Dermis blood vessel endothelial cell (primary cell): ENCODE data around the gene ALAD. TPM values are rescaled to one million over a fixed set of nuclear protein-coding genes. Genes with fewer than 3 reads are reported as not detected.
"Not testable (repeated sequence)": the region's sequence is repeated elsewhere in the genome, so short reads cannot be mapped to it uniquely, and the experiment has no call there.

Source experiments
- DNase-seq: peaks from one replicate; pipeline ENCODE4 v3.0.0; 2010
- total RNA-seq: library from RNA; depleted of rRNA; stranded (reverse); fragments of >200 nt; gene quantifications from 2 replicates; pipeline ENCODE4 v1.2.3, GENCODE V29; 2014

ALAD gene
- 15.0 and 22.4 TPM in 2 replicates for total RNA-seq

- peak; percentile 99 for DNase-seq
Observed at GRCh38 chr9:113401027-113401792, at the start of gene ALAD. TSS of gene ALAD (minus strand) at chr9:113401284. CDS start at chr9:113393559, 7,725 bp downstream.

GRCh38 chr9:113449376-113449775 is 48.3 kb upstream of the ALAD start:
- DNase-seq = no peak

- DNase-seq = peak; percentile 83
Observed at GRCh38 chr9:113446323-113446740, 45.2 kb upstream of the ALAD start.

- DNase-seq = no peak
Observed at GRCh38 chr9:113444736-113445135, 43.7 kb upstream of the ALAD start.

DNA sequence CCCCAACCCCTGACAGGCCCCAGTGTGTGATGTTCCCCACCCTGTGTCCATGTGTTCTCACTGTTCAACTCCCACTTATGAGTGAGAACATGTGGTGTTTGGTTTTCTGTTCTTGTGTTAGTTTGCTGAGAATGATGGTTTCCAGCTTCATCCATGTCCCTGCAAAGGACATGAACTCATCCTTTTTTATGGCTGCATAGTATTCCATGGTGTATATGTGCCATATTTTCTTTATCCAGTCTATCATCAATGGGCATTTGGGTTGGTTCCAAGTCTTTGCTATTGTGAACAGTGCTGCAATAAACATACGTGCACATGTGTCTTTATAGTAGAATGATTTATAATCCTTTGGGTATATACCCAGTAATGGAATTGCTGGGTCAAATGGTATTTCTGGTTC is 36.6 kb upstream of the ALAD start:
- DNase-seq = not testable (repeated sequence)

GRCh38 chr9:113436728-113437515 is 35.8 kb upstream of the ALAD start:
- DNase-seq = no peak

GRCh38 chr9:113431191-113431590 is 30.1 kb upstream of the ALAD start:
- DNase-seq = peak; percentile 84

- no peak for DNase-seq
Observed at GRCh38 chr9:113428062-113428615, 27.1 kb upstream of the ALAD start.

DNA sequence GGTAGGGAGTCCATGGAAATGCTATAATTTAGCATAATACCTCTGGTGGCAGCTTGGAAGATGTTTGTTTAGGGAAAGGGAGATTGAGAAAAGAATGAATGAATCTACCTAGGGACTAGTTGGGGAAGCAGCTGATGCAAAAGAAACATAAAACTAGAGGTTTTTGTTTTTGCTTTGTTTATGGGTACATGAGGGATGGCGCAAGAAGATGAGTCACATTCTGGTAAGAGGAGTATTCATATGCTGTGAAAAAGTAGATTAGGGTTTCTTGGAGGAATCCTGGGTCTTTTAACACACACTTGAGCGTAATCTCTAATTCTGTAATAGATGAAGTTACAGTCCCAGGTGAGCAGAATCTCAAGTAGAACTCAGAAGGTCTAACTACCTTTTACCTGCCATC is 26.5 kb upstream of the ALAD start:
- DNase-seq = no peak

DNA sequence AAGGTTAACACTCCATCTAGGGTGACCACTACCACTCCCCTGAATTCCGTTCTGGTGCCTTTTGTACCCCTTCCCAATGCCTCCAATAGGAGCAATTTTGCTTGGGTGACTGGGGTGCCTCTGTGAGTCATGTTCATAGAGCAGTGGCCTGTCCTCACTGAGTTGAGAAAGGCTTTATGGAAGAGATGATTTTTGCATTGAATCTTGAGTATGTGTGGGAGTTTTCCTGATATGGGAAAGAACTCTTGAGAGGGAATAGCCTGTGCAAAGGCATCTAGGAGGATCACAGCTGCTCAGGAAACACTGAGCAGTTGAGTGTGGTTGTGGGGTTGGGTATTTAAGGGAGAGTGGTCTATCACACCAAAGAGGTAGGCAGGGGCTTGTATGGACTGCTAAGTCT is 25.6 kb upstream of the ALAD start:
- no peak for DNase-seq

GRCh38 chr9:113425072-113425471 is 24.0 kb upstream of the ALAD start:
- peak; percentile 32 for DNase-seq

DNA sequence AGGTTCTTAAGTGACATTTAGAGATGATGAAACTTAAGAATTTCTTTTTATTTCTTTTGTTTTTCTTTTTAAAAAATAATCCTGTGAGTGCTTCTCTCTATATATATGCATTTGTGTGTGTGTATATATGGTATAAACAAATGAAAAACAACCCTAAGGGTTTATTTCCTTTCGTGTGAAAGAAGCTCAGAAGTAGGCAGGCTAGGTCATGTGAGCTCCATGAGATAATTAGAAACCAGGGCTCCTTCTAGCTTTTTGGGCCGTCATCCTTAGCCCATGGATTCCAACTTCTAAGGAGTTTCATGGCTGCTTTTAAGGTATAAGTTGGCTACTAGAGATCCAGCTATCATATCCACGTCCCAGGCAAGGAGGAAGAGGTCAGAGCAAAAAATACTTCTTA is 20.6 kb upstream of the ALAD start:
- DNase-seq = no peak

- no peak for DNase-seq
Observed at GRCh38 chr9:113417370-113417769, 16.3 kb upstream of the ALAD start.

DNA sequence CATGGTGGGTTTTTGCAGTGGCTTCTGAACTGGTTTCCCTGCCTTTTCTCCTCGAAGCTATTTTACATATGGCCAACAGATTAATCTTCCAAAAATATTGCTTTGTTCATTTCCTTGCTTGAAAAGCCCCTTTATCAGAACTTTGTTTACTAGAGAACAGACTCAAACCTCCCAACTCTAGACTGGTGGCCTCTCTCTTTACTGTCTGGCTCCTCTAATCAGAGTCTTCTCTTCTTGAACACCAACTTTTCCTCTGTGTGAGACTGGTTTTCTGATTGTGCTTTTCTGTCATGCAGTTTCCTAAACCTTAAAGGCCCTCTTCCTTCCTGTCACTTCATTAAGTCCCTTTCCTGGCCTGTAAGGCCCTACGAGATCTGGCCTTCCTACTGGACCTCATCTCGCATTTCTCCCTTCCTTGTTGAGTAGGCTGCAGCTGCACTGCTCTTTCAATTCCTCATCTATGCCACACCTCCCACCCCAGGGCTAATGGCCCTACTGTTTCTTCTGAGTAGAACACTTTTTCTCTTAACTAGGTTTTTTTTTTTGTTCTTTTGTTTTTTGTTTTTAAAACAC is 15.2 kb upstream of the ALAD start:
- peak; percentile 24 for DNase-seq

- peak; percentile 98 for DNase-seq
Observed at GRCh38 chr9:113410207-113410864, 9.3 kb upstream of the ALAD start, which contains the start of the genes C9orf43 and POLE3. TSS of gene C9orf43 (plus strand) at chr9:113410747. CDS start at chr9:113413494, 2,747 bp downstream. TSS of gene POLE3 (minus strand) at chr9:113410675. CDS start at chr9:113410293, 382 bp downstream.

DNA sequence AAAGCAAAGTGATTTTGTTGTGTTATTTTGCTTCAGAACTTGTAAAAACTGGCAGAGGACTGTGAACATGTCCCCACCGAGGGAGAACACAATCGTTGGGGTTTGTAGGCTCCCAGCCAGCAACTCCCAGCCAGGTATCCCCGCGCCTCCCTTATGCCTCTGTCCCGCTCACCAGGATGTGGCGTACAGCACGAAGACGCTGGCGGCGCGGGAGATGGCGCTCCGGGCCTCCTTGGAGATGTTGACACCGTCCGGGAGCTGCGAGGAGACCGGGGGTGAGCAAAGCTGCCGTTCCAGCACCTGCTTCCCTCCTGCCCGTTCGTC is 8.8 kb upstream of the ALAD start:
- no peak for DNase-seq

DNA sequence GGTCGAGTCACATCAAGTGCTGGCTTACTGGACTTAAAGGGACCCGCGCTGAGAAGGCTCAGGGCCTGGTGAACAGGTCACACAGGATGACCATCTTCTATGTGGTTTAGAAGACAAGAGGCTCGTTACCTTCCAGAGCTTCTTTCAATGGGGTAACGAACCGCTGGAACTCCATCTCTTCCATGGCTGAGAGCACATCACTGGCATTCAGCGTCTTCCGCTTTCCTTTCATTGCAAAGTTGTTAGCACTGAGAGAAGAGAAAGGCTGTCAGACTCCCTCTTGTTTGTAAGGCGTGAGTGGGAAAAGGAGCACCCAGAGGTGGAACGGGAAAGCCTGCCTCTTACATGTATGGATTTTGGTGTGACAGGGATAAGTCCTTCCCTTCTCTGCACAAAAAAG is 8.4 kb upstream of the ALAD start:
- peak; percentile 13 for DNase-seq

DNA sequence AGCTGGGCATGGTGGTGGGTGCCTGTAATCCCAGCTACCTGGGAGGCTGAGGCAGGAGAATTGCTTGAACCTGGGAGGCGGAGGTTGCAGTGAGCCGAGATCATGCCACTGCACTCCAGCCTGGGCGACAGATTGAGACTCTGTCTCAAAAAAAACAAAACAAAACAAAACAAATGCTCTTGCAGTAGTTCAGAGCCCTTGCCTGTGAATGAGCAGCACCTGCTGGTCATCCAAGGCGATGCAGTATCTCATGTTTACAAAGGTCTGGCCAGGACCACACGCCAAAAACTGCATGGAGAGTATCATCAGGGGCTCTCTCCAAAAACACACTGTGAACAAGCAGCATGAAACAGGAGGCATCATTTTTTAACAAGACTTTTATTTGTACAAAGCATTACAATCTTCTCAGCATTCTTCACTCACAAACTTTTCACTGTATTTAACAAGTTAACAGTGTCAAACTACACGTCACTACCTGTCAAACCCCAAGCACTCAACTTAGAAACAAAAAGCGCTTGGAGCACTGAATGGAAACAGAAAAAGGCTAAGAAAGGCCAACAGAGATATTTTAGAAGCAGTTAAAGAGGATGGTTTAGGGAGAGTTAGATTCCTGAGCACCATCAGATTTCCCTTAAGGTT is 5.9 kb upstream of the ALAD start:
- peak; percentile 87 for DNase-seq

DNA sequence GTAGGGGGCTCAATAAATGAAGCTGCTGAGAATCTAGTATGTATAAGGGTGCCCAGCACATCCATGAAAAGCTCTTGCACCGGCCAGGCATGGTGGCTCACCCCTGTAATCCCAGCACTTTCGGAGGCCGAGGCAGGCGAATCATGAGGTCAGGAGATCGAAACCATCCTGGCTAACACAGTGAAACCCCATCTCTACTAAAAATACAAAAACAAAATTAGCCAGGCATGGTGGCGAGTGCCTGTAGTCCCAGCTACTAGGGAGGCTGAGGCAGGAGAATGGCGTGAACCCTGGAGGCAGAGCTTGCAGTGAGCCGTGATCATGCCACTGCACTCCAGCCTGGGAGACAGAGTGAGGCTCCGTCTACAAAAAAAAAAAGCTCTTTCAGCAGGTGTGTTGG is 5.3 kb upstream of the ALAD start:
- not testable (repeated sequence) for DNase-seq

- DNase-seq = no peak
Observed at GRCh38 chr9:113403646-113404045, 2.6 kb upstream of the ALAD start.

DNA sequence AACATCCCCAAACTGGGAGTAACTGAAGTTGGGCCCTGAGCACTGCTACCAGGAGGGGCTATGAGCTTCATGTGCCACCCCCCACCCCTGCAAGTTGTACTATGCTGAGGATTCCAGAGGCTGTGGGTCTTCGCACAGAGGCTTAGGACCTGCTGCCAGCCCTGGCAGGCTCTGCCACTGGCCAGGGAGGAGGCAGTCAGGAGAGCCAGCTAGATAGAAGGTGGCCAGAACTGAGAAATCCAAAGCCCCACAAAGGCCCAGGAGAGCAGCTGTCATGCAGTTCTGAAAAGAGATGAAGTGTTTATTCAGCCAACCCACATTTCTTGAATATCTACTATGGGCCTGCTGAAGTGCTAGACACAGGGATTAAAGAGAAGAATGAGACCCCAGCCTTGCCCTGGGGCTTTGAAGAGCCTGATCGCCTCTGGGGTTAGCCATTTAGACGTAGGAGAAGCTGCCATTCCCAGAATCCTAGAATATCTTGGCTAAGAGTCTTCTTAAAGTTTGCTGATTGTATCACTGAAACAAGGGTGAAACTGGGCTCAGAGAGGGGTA is 1.4 kb downstream of the ALAD start:
- no peak for DNase-seq

- DNase-seq = no peak
Observed at GRCh38 chr9:113398796-113399195, 2.3 kb downstream of the ALAD start.
